PC-9 (cell line): ENCODE measurements around the gene WBP4. TPM values are rescaled to one million over a fixed set of nuclear protein-coding genes. Genes with fewer than 3 reads are reported as not detected.

Experiments used
- BruUV-seq: library from RNA; stranded (reverse); fragments of 400-500 nt; replicated peaks from 2 replicates; lab custom pipeline; 2021; lab: Mats Ljungman, UMichigan
- CTCF ChIA-PET: fragments of 300-600 bp; sonication (Branson Sonifier 250); formaldehyde crosslinking; loops from one replicate; lab custom pipeline; 2022; ENCODE audit warnings: antibody characterized with exemption; lab: Charles Lee
- POLR2A ChIA-PET: fragments of 300-600 bp; sonication (Branson Sonifier 250); formaldehyde crosslinking; loops from one replicate; lab custom pipeline; 2022; ENCODE audit warnings: antibody characterized with exemption; ENCODE audit not compliant: unreplicated experiment; lab: Charles Lee
- DNase-seq, 2 experiments: peaks; one replicate each; pipeline versions ENCODE4 v3.0.0 to v3.0.0-alpha.2; 2015 to 2022; ENCODE audit warnings: mixed read lengths in 1 of 2
- H2AFZ ChIP-seq: fragments of 200-600 bp; sonication (generic); 2 replicates; pipeline ENCODE4 v1.8.1; 2017; ENCODE audit warnings: antibody characterized with exemption
- H3F3A ChIP-seq: fragments of 200-600 bp; sonication (generic); 2 replicates; pipeline ENCODE4 v1.8.1; 2017; ENCODE audit warnings: antibody characterized with exemption, mild to moderate bottlenecking, low read depth; ENCODE audit not compliant: insufficient read depth
- H3K27ac ChIP-seq: fragments of 200-600 bp; sonication (generic); 2 replicates; pipeline ENCODE4 v1.6.1; 2016; ENCODE audit warnings: mixed run types
- H3K27me3 ChIP-seq: fragments of 200-600 bp; sonication (generic); 2 replicates; pipeline ENCODE4 v1.6.1; 2016; ENCODE audit warnings: low read depth, mixed run types; ENCODE audit not compliant: insufficient read depth
- H3K36me3 ChIP-seq: fragments of 200-600 bp; sonication (generic); 2 replicates; pipeline ENCODE4 v1.6.1; 2016; ENCODE audit warnings: low read depth, mixed run types
- H3K4me1 ChIP-seq: fragments of 200-600 bp; sonication (generic); replicated peaks from 2 replicates; pipeline ENCODE4 v1.6.1; 2016; ENCODE audit warnings: mixed run types; ENCODE audit not compliant: insufficient read depth
- H3K4me2 ChIP-seq: fragments of 200-600 bp; sonication (generic); 2 replicates; pipeline ENCODE4 v1.6.1; 2017; ENCODE audit warnings: mixed run types
- H3K4me3 ChIP-seq: fragments of 200-600 bp; sonication (generic); 2 replicates; pipeline ENCODE4 v1.6.1; 2016; ENCODE audit warnings: mixed run types
- H3K79me2 ChIP-seq: fragments of 200-600 bp; sonication (generic); 2 replicates; pipeline ENCODE4 v1.6.1; 2017; ENCODE audit warnings: low read depth, mixed run types
- H3K9me2 ChIP-seq: fragments of 200-600 bp; sonication (generic); 2 replicates; pipeline ENCODE4 v1.8.1; 2017; ENCODE audit warnings: mild to moderate bottlenecking; ENCODE audit not compliant: insufficient read depth
- H3K9me3 ChIP-seq: fragments of 200-600 bp; sonication (generic); 2 replicates; pipeline ENCODE4 v1.8.1; 2016; ENCODE audit warnings: low read depth; ENCODE audit not compliant: insufficient read depth
- H4K20me1 ChIP-seq: fragments of 200-600 bp; sonication (generic); 2 replicates; pipeline ENCODE4 v1.8.1; 2017; ENCODE audit not compliant: insufficient read depth
- CTCF ChIP-seq: fragments of 200-600 bp; sonication (generic); conservative IDR thresholded peaks from 2 replicates; pipeline ENCODE4 v1.6.1; 2017; ENCODE audit warnings: mixed run types, antibody characterized with exemption, mild to moderate bottlenecking, moderate library complexity
- EZH2 ChIP-seq: fragments of 200-600 bp; sonication (generic); IDR thresholded peaks from 2 replicates; pipeline ENCODE4 v1.8.0; 2017; ENCODE audit warnings: antibody characterized with exemption, low read depth
- intact Hi-C: fragments of 100-400 bp; cut with micrococcal nuclease; formaldehyde crosslinking; loops from one replicate; pipeline ENCODE4 v1.10.0; 2022; ENCODE audit not compliant: unreplicated experiment
- total RNA-seq: library from RNA; stranded (reverse); gene quantifications from 2 replicates; pipeline ENCODE4 v1.2.3, GENCODE V29; 2021

Gene WBP4
- total RNA-seq, 1 experiment from 2014 or later = 6.3 TPM

- no peak overlapping the region for H3K27ac ChIP-seq
- ChIA-PET POLR2A (no interaction called here), CTCF (no interaction called here)
- no peaks in the 10 kb centered on the region for H3K4me1 ChIP-seq
- H3K9me2 ChIP-seq = no peaks in the 10 kb centered on the region
- no peaks in the 10 kb centered on the region for H3F3A ChIP-seq
- H3K9me3 ChIP-seq = no peaks in the 10 kb centered on the region
- H3K27me3 ChIP-seq = no peaks in the 10 kb centered on the region
- no peaks in the 10 kb centered on the region for H4K20me1 ChIP-seq
- H3K79me2 ChIP-seq = 0 out of 2 replicates have a peak, but pooled peaks cover 3% of the 10 kb centered on the region
- no peak overlapping the region for H3K4me3 ChIP-seq
- no peaks in the 10 kb centered on the region for H3K36me3 ChIP-seq
- H2AFZ ChIP-seq = no peak overlapping the region
- no peak for DNase-seq
- no TSS peak for BruUV-seq
- no peak overlapping the region for H3K4me2 ChIP-seq
- intact Hi-C loops = no loop called here
- TF ChIP-seq EZH2 (no peak), CTCF (no peak)
Observed at GRCh38 chr13:41029629-41030028, 31.7 kb upstream of the WBP4 start.

GRCh38 chr13:41032691-41033376 is 28.5 kb upstream of the WBP4 start:
- Histone ChIP-seq H4K20me1 (no peaks in the 10 kb centered on the region), H2AFZ (no peak overlapping the region), H3K27ac (no peak overlapping the region), H3K4me1 (no peaks in the 10 kb centered on the region), H3K27me3 (no peaks in the 10 kb centered on the region), H3K9me3 (no peaks in the 10 kb centered on the region), H3F3A (no peaks in the 10 kb centered on the region), H3K9me2 (no peaks in the 10 kb centered on the region), H3K36me3 (no peaks in the 10 kb centered on the region), H3K4me3 (no peak overlapping the region), H3K79me2 (peaks cover 8% of the 10 kb centered on the region; the same call in 1 of the 2 replicates), H3K4me2 (no peak overlapping the region)
- TF ChIP-seq EZH2 (no peak), CTCF (no peak)
- CTCF ChIA-PET = interaction anchor here (0.6 kb wide), 1 partner anchor 191 kb away, joined by 5 read pairs; no protein-coding TSS in a partner anchor
- DNase-seq = no peak
- BruUV-seq = no TSS peak
- POLR2A ChIA-PET = no interaction called here
- intact Hi-C loops = no loop called here

- Histone ChIP-seq H3K36me3 (no peaks in the 10 kb centered on the region), H3K4me1 (no peaks in the 10 kb centered on the region), H3F3A (no peaks in the 10 kb centered on the region), H2AFZ (no peak overlapping the region), H3K9me2 (no peaks in the 10 kb centered on the region), H3K27me3 (no peaks in the 10 kb centered on the region), H4K20me1 (no peaks in the 10 kb centered on the region), H3K27ac (no peak overlapping the region), H3K9me3 (no peaks in the 10 kb centered on the region), H3K79me2 (peaks cover 12% of the 10 kb centered on the region), H3K4me3 (no peak overlapping the region), H3K4me2 (no peak overlapping the region)
- ChIA-PET CTCF (no interaction called here), POLR2A (no interaction called here)
- BruUV-seq = no TSS peak
- DNase-seq = no peak
- TF ChIP-seq EZH2 (no peak), CTCF (no peak)
- intact Hi-C loops = no loop called here
Observed at GRCh38 chr13:41034382-41034781, 26.9 kb upstream of the WBP4 start.
